AML-193 (cell line): Measurements from ENCODE around the gene IGFN1.

Experiments
- DNase-seq, 2 experiments: peaks; one replicate each; lab custom pipeline; 2025; lab: John Stamatoyannopoulos, UW

IGFN1 gene

GRCh38 chr1:201163707-201164106 is 26.9 kb upstream of the IGFN1 start:
- DNase-seq: no peak

GRCh38 chr1:201164645-201165044 is 26.0 kb upstream of the IGFN1 start:
- no peak for DNase-seq

- DNase-seq: no peak
These were observed 23.3 kb upstream of the IGFN1 start for GRCh38 chr1:201167041-201167991.

GRCh38 chr1:201169203-201169602 is 21.4 kb upstream of the IGFN1 start:
- no peak for DNase-seq

GRCh38 chr1:201169971-201170532 is 20.6 kb upstream of the IGFN1 start:
- DNase-seq: no peak

GRCh38 chr1:201170533-201171062 is 20.0 kb upstream of the IGFN1 start:
- DNase-seq: no peak

- DNase-seq: no peak
These were observed 19.3 kb upstream of the IGFN1 start for GRCh38 chr1:201171063-201172036.

- no peak for DNase-seq
These were observed 18.3 kb upstream of the IGFN1 start for GRCh38 chr1:201172326-201172725.

- no peak for DNase-seq
These were observed 17.5 kb upstream of the IGFN1 start for GRCh38 chr1:201172999-201173610.

- no peak for DNase-seq
These were observed 16.9 kb upstream of the IGFN1 start for GRCh38 chr1:201173736-201174135.

- DNase-seq: no peak
These were observed 14.7 kb upstream of the IGFN1 start for GRCh38 chr1:201175820-201176500.

GRCh38 chr1:201176940-201177339 is 13.7 kb upstream of the IGFN1 start:
- no peak for DNase-seq

- no peak for DNase-seq
These were observed 11.9 kb upstream of the IGFN1 start for GRCh38 chr1:201178718-201179117.

- no peak for DNase-seq
These were observed 10.5 kb upstream of the IGFN1 start for GRCh38 chr1:201180141-201180540.

- DNase-seq: no peak
These were observed 9.7 kb upstream of the IGFN1 start for GRCh38 chr1:201180901-201181300.

GRCh38 chr1:201181323-201181722 is 9.3 kb upstream of the IGFN1 start:
- no peak for DNase-seq

- no peak for DNase-seq
These were observed 8.9 kb upstream of the IGFN1 start for GRCh38 chr1:201181726-201182125.

- no peak for DNase-seq
These were observed 7.4 kb upstream of the IGFN1 start for GRCh38 chr1:201183209-201183608.

GRCh38 chr1:201183753-201184152 is 6.9 kb upstream of the IGFN1 start:
- no peak for DNase-seq

- peak in 1 of 2 experiments; percentile 14 for DNase-seq
These were observed 6.1 kb upstream of the IGFN1 start for GRCh38 chr1:201184307-201185122.
